Natural killer cell (primary cell): ENCODE results near the gene PPFIA2. TPM values are rescaled to one million over a fixed set of nuclear protein-coding genes. Genes with fewer than 3 reads are reported as not detected.
"Not testable (repeated sequence)": the region's sequence is repeated elsewhere in the genome, so short reads cannot be mapped to it uniquely, and the experiment has no call there.

Source experiments
- ATAC-seq, 3 donors: fragments of 150-1000 bp in 2 of 3; fragments of 200-7000 bp in 1 of 3; cut with Tn5 transposase; 1 replicate in 1 of 3; 2 replicates in 2 of 3; pipeline ENCODE4 v1.10.0; 2021; ENCODE audit warnings: mild to moderate bottlenecking in 2 of 3, moderate library complexity in 2 of 3
- DNase-seq, 2 donors: peaks; one replicate each; pipeline versions ENCODE4 v3.0.0 to v3.0.0-alpha.2; 2013 to 2021; ENCODE audit warnings: mixed read lengths in 1 of 2
- H3K27ac ChIP-seq: one replicate; pipeline ENCODE4 v1.5.1; 2013; ENCODE audit warnings: mild to moderate bottlenecking, low read length
- H3K27me3 ChIP-seq: one replicate; pipeline ENCODE4 v1.6.1; 2013; ENCODE audit warnings: low read length; ENCODE audit not compliant: control insufficient read depth, insufficient read depth
- H3K36me3 ChIP-seq: one replicate; pipeline ENCODE4 v1.6.1; 2013; ENCODE audit warnings: low read length; ENCODE audit not compliant: control insufficient read depth, insufficient read depth
- H3K4me1 ChIP-seq: one replicate; pipeline ENCODE4 v1.6.1; 2013; ENCODE audit warnings: low read length; ENCODE audit not compliant: control insufficient read depth, insufficient read depth
- H3K4me3 ChIP-seq: one replicate; pipeline ENCODE4 v1.5.1; 2013; ENCODE audit warnings: low read length
- H3K9me3 ChIP-seq: one replicate; pipeline ENCODE4 v1.6.1; 2013; ENCODE audit warnings: low read length; ENCODE audit not compliant: control insufficient read depth, insufficient read depth
- H3K27ac Mint-ChIP-seq, 2 donors: one replicate each; pipeline ENCODE4 v1.8.0; 2022; ENCODE audit warnings: mild to moderate bottlenecking in 2 of 2, mixed read lengths in 2 of 2, moderate library complexity in 1 of 2
- H3K27me3 Mint-ChIP-seq, 2 donors: one replicate each; pipeline ENCODE4 v1.8.0; 2022; ENCODE audit warnings: low read depth in 2 of 2, mixed read lengths in 2 of 2
- H3K36me3 Mint-ChIP-seq: one replicate; pipeline ENCODE4 v1.8.0; 2022; ENCODE audit warnings: mixed read lengths
- H3K4me1 Mint-ChIP-seq, 2 donors: one replicate each; pipeline ENCODE4 v1.8.0; 2022; ENCODE audit warnings: mixed read lengths in 2 of 2
- H3K4me3 Mint-ChIP-seq: one replicate; pipeline ENCODE4 v1.8.0; 2022; ENCODE audit warnings: mild to moderate bottlenecking, moderate library complexity, mixed read lengths
- H3K9me3 Mint-ChIP-seq, 2 donors: one replicate each; pipeline ENCODE4 v1.8.0; 2022; ENCODE audit warnings: mixed read lengths in 2 of 2
- WGBS: methylation state at CpG from one replicate; pipeline ENCODE4 v1.1.7; 2013; ENCODE audit warnings: missing lambda C conversion rate; ENCODE audit not compliant: insufficient coverage; 5-methylcytosine and 5-hydroxymethylcytosine counted together
- intact Hi-C: fragments of 100-400 bp; cut with micrococcal nuclease; formaldehyde crosslinking; loops from one replicate; pipeline ENCODE4 v1.14.2; 2022
- total RNA-seq, 4 donors: library from RNA; stranded (reverse); fragments of 120-200 nt in 1 of 4; gene quantifications; one replicate each; pipeline versions ENCODE4 v1.2.3 to v1.2.4, GENCODE V29; 2013 to 2022
- TF ChIP-seq, protein P1 (sequence below): fragments of 200-600 bp; IDR thresholded peaks from one replicate; pipeline ENCODE4 v1.8.0; 2022; ENCODE audit warnings: antibody characterized with exemption

Gene PPFIA2
- total RNA-seq, 3 donors from 2014 or later (not counting 1 experiment from before 2014, with no cell fraction given): not detected

DNA sequence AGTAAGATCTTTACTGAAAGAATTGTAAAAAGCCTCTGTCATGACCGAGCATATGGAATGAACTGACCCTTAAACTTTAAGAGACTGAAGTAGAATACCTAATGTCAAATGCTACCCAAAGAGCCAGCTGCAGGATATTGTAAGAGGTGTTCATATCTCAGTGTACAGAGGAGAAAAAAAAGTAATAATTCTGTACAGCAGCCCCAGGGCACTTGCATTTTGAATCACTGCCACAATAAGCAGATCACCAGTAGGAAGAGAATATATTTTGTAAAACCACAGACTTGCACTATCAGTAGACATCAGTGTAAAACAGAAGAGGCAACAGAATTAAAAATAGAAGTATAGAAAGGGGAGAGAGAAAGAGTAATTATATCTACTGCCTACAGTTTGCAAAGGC, 162.6 kb downstream of the PPFIA2 start:
- Histone ChIP-seq H3K27ac (no peak overlapping the region), H3K36me3 (no peaks in the 10 kb centered on the region), H3K27me3 (no peaks in the 10 kb centered on the region), H3K9me3 (peaks cover 4% of the 10 kb centered on the region), H3K4me1 (no peaks in the 10 kb centered on the region), H3K4me3 (no peak overlapping the region)
- Mint-ChIP-seq H3K27me3 (no peaks in the 10 kb centered on the region), H3K9me3 (peaks cover 2 to 3% of the 10 kb centered on the region in 2 donors), H3K27ac (no peak overlapping the region), H3K4me3 (no peak overlapping the region), H3K36me3 (no peaks in the 10 kb centered on the region), H3K4me1 (no peaks in the 10 kb centered on the region)
- TF ChIP-seq, protein P1, sequence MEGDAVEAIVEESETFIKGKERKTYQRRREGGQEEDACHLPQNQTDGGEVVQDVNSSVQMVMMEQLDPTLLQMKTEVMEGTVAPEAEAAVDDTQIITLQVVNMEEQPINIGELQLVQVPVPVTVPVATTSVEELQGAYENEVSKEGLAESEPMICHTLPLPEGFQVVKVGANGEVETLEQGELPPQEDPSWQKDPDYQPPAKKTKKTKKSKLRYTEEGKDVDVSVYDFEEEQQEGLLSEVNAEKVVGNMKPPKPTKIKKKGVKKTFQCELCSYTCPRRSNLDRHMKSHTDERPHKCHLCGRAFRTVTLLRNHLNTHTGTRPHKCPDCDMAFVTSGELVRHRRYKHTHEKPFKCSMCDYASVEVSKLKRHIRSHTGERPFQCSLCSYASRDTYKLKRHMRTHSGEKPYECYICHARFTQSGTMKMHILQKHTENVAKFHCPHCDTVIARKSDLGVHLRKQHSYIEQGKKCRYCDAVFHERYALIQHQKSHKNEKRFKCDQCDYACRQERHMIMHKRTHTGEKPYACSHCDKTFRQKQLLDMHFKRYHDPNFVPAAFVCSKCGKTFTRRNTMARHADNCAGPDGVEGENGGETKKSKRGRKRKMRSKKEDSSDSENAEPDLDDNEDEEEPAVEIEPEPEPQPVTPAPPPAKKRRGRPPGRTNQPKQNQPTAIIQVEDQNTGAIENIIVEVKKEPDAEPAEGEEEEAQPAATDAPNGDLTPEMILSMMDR: no peak
- no peak for DNase-seq
- ATAC-seq: no peak
- 70% methylated on average over 1 of the region's 1 CpG for WGBS
- intact Hi-C loops: no loop called here

DNA sequence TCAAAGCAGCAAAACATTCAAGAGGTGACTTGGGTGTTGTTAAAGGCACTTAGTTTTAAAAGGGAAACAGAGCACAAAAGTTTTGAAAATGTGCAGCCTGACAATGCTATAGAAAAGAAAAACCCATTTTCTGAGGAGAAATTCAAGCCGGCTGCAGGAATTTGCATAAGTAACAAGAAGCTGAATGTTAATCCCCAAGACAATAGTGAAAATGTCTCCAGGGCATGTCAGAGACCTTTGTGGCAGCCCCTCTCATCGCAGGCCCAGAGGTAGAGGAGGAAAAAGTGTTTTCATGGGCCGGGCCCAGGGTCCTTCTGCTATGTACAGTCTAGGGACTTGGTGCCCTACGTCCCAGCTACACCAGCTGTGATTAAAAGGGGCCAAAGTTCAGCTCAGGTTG, 167.9 kb downstream of the PPFIA2 start:
- no peaks in the 10 kb centered on the region for H3K27me3 Mint-ChIP-seq
- WGBS: 78% methylated on average over 4 of the region's 4 CpGs

DNA sequence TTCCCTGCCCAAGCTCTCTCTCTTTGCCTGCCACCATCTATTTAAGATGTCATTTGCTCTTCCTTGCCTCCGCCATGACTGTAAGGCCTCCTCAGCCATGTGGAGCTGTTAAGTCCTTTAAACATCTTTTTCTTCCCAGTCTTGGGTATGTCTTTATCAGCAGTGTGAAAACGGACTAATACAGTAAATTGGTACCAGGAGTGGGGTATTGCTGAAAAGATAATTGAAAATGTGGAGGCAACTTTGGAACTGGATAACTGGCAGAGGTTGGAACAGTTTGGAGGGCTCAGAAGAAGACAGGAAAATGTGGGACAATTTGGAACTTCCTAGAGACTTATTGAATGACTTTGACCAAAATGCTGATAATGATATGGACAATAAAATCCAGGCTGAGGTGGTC, 168.4 kb downstream of the PPFIA2 start:
- H3K36me3 Mint-ChIP-seq, H3K4me3 Mint-ChIP-seq, H3K27me3 ChIP-seq, H3K4me1 ChIP-seq, H3K4me1 Mint-ChIP-seq, ATAC-seq, H3K36me3 ChIP-seq, H3K27ac Mint-ChIP-seq, H3K9me3 ChIP-seq, H3K27ac ChIP-seq, H3K27me3 Mint-ChIP-seq, H3K4me3 ChIP-seq, DNase-seq, intact Hi-C loops: not testable (repeated sequence)
- peaks cover 10 to 11% of the 10 kb centered on the region in 2 donors for H3K9me3 Mint-ChIP-seq
- 83% methylated on average over 2 of the region's 2 CpGs for WGBS

More for the DNA sequence above, 167.9 kb downstream of the PPFIA2 start:
- intact Hi-C loops: no loop called here
- peaks cover 6% of the 10 kb centered on the region for H3K9me3 ChIP-seq
- DNase-seq (no peak), ATAC-seq (no peak)
- no peaks in the 10 kb centered on the region for H3K4me1 Mint-ChIP-seq
- H3K9me3 Mint-ChIP-seq: peaks cover 10 to 11% of the 10 kb centered on the region in 2 donors
- H3K36me3 ChIP-seq: no peaks in the 10 kb centered on the region
- TF ChIP-seq, protein P1: no peak
- no peak overlapping the region for H3K27ac Mint-ChIP-seq
- H3K4me3 Mint-ChIP-seq: no peak overlapping the region
- no peaks in the 10 kb centered on the region for H3K27me3 ChIP-seq
- peaks cover 9% of the 10 kb centered on the region for H3K36me3 Mint-ChIP-seq
- no peaks in the 10 kb centered on the region for H3K4me1 ChIP-seq
- no peak overlapping the region for H3K4me3 ChIP-seq
- H3K27ac ChIP-seq: no peak overlapping the region

DNA sequence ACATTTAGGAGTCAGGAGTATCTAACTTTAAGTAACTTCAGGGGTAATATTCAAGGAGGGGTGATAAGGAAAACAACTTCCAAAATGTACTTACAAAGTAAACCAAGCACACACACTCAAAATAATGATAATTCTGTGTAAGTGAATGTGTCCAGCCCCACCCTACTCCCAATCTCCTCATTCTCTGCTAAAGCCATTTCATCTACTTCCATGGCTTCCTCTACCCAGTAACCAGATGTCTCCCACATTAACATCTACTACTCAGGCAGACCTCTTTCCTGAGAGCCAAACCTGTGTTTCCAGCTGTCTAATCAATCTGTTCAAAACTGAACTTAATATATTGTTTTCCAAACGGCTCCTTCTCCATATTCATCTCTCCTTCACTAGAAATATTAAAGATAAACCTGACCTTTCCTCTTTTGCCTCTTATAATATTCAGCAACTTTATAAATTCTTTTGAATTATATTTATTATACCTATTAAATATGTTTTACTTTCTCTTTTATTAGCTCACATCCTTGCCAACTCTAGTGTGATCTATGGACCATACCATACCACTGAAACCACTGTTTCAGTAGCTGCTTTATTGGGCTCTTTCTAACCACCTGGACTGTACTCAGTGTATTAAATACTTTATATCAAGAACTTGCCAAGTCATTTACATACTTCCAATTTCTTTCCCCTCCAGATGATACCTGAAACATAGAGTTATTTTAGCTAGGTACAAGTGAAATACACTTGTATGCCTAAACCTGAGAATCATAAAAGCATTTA, 170.7 kb downstream of the PPFIA2 start:
- Mint-ChIP-seq H3K27ac (no peak overlapping the region), H3K9me3 (peaks cover 10 to 11% of the 10 kb centered on the region in 2 donors), H3K36me3 (peaks cover 9% of the 10 kb centered on the region), H3K4me3 (no peak overlapping the region), H3K4me1 (no peaks in the 10 kb centered on the region), H3K27me3 (no peaks in the 10 kb centered on the region)
- Histone ChIP-seq H3K9me3 (peaks cover 6% of the 10 kb centered on the region), H3K27ac (no peak overlapping the region), H3K36me3 (no peaks in the 10 kb centered on the region), H3K4me3 (no peak overlapping the region), H3K27me3 (no peaks in the 10 kb centered on the region), H3K4me1 (no peaks in the 10 kb centered on the region)
- intact Hi-C loops: no loop called here
- DNase-seq: no peak
- no peak for ATAC-seq
- TF ChIP-seq, protein P1: no peak
- WGBS: 63% methylated on average over 1 of the region's 1 CpG
